Testis (tissue), 3 donors: ENCODE results near the gene APC2. TPM values are rescaled to one million over a fixed set of nuclear protein-coding genes. Genes with fewer than 3 reads are reported as not detected.
"Not testable (repeated sequence)": the region's sequence is repeated elsewhere in the genome, so short reads cannot be mapped to it uniquely, and the experiment has no call there.

Experiments used
- DNase-seq: peaks from one replicate; pipeline ENCODE4 v3.0.0-alpha.2; 2019
- H3K27ac ChIP-seq, 2 donors: fragments of 200-600 bp; sonication (generic); one replicate each; pipeline ENCODE4 v1.5.1; 2019
- H3K27me3 ChIP-seq: fragments of 200-600 bp; sonication (generic); one replicate; pipeline ENCODE4 v1.5.1; 2019
- H3K36me3 ChIP-seq: fragments of 200-600 bp; sonication (generic); one replicate; pipeline ENCODE4 v1.5.1; 2017; ENCODE audit warnings: low read depth; ENCODE audit errors: missing control alignments
- H3K4me1 ChIP-seq: fragments of 200-600 bp; sonication (generic); one replicate; pipeline ENCODE4 v1.5.1; 2019
- H3K4me3 ChIP-seq, 2 donors: fragments of 200-600 bp; sonication (generic); one replicate each; pipeline ENCODE4 v1.5.1; 2017 to 2019
- H3K9me3 ChIP-seq: fragments of 200-600 bp; sonication (generic); one replicate; pipeline ENCODE4 v1.5.1; 2017
- CTCF ChIP-seq, 3 experiments: fragments of 450-650 bp in 2 of 3; fragments of 200-600 bp in 1 of 3; sonication (generic) in 1 of 3; IDR thresholded peaks; one replicate each; pipeline ENCODE4 v1.5.1; 2016 to 2019; ENCODE audit warnings: antibody characterized with exemption in 3 of 3, mild to moderate bottlenecking in 2 of 3, moderate library complexity in 1 of 3
- POLR2A ChIP-seq: fragments of 450-650 bp; IDR thresholded peaks from one replicate; pipeline ENCODE4 v1.6.1; 2017; ENCODE audit warnings: antibody characterized with exemption, mild to moderate bottlenecking, moderate library complexity
- WGBS, 2 donors: methylation state at CpG; one replicate each; pipeline ENCODE4 v1.1.5; 2018; 5-methylcytosine and 5-hydroxymethylcytosine counted together
- intact Hi-C: fragments of 100-400 bp; cut with DNase I; formaldehyde crosslinking; loops from one replicate; pipeline ENCODE4 v1.15.1; 2023; ENCODE audit warnings: low total_unique reads
- polyA plus RNA-seq: library from polyadenylated mRNA; stranded (reverse); fragments of 350-450 nt; fragmentation: Illumina TruSeq; extraction: RNeasy Lipid Tissue Mini Kit (QIAGEN cat#74804); gene quantifications from one replicate; pipeline ENCODE4 v1.2.3, GENCODE V29; 2014; ENCODE audit warnings: low read depth, low replicate concordance; ENCODE audit not compliant: insufficient read depth
- total RNA-seq, 2 donors: library from RNA; depleted of rRNA; stranded (reverse); fragments of >200 nt; gene quantifications; one replicate each; pipeline ENCODE4 v1.2.3, GENCODE V29; 2016

The APC2 gene
- total and polyA plus RNA-seq, 3 donors from 2014 or later: 2.8 to 5.9 (median 4.6) TPM

- Histone ChIP-seq H3K4me3 (no peak overlapping the region), H3K27me3 (no peaks in the 10 kb centered on the region), H3K4me1 (peaks cover 11% of the 10 kb centered on the region), H3K36me3 (no peaks in the 10 kb centered on the region), H3K9me3 (no peaks in the 10 kb centered on the region), H3K27ac (peak overlapping the region in 1 of 2 donors; percentile 85)
- TF ChIP-seq POLR2A: no peak
- no peak for TF ChIP-seq CTCF (IDR thresholded peaks at IDR 0.05)
- no peak for DNase-seq
- WGBS, 2 donors: 70 to 82% methylated on average over 8 to 10 of the region's 10 CpGs
- intact Hi-C loops: no loop called here
These were observed 64.4 kb downstream of the APC2 start for GRCh38 chr19:1514295-1514661.

- no peak for DNase-seq
- no peaks in the 10 kb centered on the region for H3K27me3 ChIP-seq
- H3K9me3 ChIP-seq: no peaks in the 10 kb centered on the region
- WGBS, 2 donors: 60 to 72% methylated on average over 13 to 14 of the region's 14 CpGs
- H3K27ac ChIP-seq: no peak overlapping the region
- TF ChIP-seq POLR2A (no peak), CTCF (IDR thresholded peaks at IDR 0.05) (no peak)
- peaks cover 10% of the 10 kb centered on the region for H3K4me1 ChIP-seq
- intact Hi-C loops: no loop called here
- H3K4me3 ChIP-seq: no peak overlapping the region
- no peaks in the 10 kb centered on the region for H3K36me3 ChIP-seq
These were observed 65.2 kb downstream of the APC2 start for GRCh38 chr19:1514986-1515721.

- no peak for TF ChIP-seq CTCF (IDR thresholded peaks at IDR 0.05)
- TF ChIP-seq POLR2A: no peak
- intact Hi-C loops: no loop called here
These were observed 66.5 kb downstream of the APC2 start for GRCh38 chr19:1516395-1516753.

DNA sequence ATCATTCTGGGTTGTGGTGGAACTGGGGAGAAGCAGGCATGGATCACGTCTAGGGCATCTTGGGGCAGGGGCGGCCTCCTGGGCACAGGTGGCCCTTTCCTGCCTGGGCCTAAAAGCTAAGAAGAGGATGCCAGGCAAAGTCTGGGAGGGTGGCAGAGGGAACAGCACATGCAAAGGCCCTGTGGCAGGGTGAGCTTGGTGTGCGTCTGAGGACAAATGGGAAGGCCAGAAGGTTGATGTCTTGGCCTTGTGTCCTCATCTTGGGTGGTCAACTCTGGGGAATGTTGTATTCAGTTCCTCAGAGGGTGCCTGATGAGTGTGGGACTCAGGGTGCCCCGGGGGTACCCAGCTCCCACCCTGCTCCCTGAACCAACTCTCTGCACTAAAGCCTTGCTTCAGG, 68.5 kb downstream of the APC2 start:
- H3K9me3 ChIP-seq: no peaks in the 10 kb centered on the region
- peaks cover 13% of the 10 kb centered on the region for H3K4me1 ChIP-seq
- H3K36me3 ChIP-seq: no peaks in the 10 kb centered on the region
- no peaks in the 10 kb centered on the region for H3K27me3 ChIP-seq
- no peak overlapping the region for H3K27ac ChIP-seq
- DNase-seq: no peak
- no peak for TF ChIP-seq CTCF (IDR thresholded peaks at IDR 0.05)
- 87 to 88% methylated on average over 3 to 4 of the region's 4 CpGs for whole genome bisulfite sequencing, 2 donors
- intact Hi-C loops: no loop called here
- no peak overlapping the region for H3K4me3 ChIP-seq

More at GRCh38 chr19:1516395-1516753, 66.5 kb downstream of the APC2 start:
- H3K4me1 ChIP-seq: peaks cover 10% of the 10 kb centered on the region
- no peaks in the 10 kb centered on the region for H3K9me3 ChIP-seq
- no peak overlapping the region for H3K27ac ChIP-seq
- peak; percentile 68 for DNase-seq
- WGBS, 2 donors: 61 to 80% methylated on average over 8 of the region's 8 CpGs
- H3K27me3 ChIP-seq: no peaks in the 10 kb centered on the region
- no peak overlapping the region for H3K4me3 ChIP-seq
- no peaks in the 10 kb centered on the region for H3K36me3 ChIP-seq

- intact Hi-C loops, H3K9me3 ChIP-seq, H3K27ac ChIP-seq, H3K27me3 ChIP-seq, H3K36me3 ChIP-seq, DNase-seq, H3K4me3 ChIP-seq: not testable (repeated sequence)
- H3K4me1 ChIP-seq: peaks cover 13% of the 10 kb centered on the region
- 90 to 95% methylated on average over 8 of the region's 8 CpGs for WGBS, 2 donors
These were observed 69.9 kb downstream of the APC2 start for GRCh38 chr19:1519802-1520201.
